ENCODE data around the gene SMPD2. TPM values are rescaled to one million over a fixed set of nuclear protein-coding genes. Genes with fewer than 3 reads are reported as not detected.

SMPD2 gene
- total RNA-seq, 4 donors from 2014 or later, result 20.6 to 34.5 (median 26.8) TPM

- DNase-seq, result peak in 1 of 3 donors; percentile 50
- no peak for TF ChIP-seq POLR2A (IDR thresholded peaks at IDR 0.05)
- TF ChIP-seq CTCF (IDR thresholded peaks at IDR 0.05), result no peak
- H3K4me3 ChIP-seq, result no peak overlapping the region
- H3K36me3 ChIP-seq, result peaks cover 0 to 67% (median 0%) of the 10 kb centered on the region in 3 donors
- H3K9me3 ChIP-seq, result no peaks in the 10 kb centered on the region
- no peak overlapping the region for H3K27ac ChIP-seq
- H3K27me3 ChIP-seq, result no peaks in the 10 kb centered on the region
- peaks cover 0 to 18% (median 8%) of the 10 kb centered on the region in 4 donors for H3K4me1 ChIP-seq
Measured at GRCh38 chr6:109447878-109448555, 7.5 kb downstream of the SMPD2 start.

GRCh38 chr6:109448615-109449014 lies 8.1 kb downstream of the SMPD2 start:
- Histone ChIP-seq H3K4me3 (no peak overlapping the region), H3K9me3 (no peaks in the 10 kb centered on the region), H3K36me3 (peaks cover 0 to 67% (median 0%) of the 10 kb centered on the region in 3 donors), H3K27me3 (no peaks in the 10 kb centered on the region), H3K27ac (peak overlapping the region in 1 of 4 donors; percentile 68), H3K4me1 (peaks cover 0 to 20% (median 9%) of the 10 kb centered on the region in 4 donors)
- no peak for DNase-seq
- TF ChIP-seq CTCF (IDR thresholded peaks at IDR 0.05) (no peak), POLR2A (IDR thresholded peaks at IDR 0.05) (no peak)

GRCh38 chr6:109449064-109449794 lies 8.7 kb downstream of the SMPD2 start:
- H3K4me1 ChIP-seq, result peaks cover 0 to 26% (median 15%) of the 10 kb centered on the region in 4 donors
- peak overlapping the region in 2 of 4 donors; percentile 19 to 68 for H3K27ac ChIP-seq
- no peaks in the 10 kb centered on the region for H3K9me3 ChIP-seq
- H3K36me3 ChIP-seq, result peaks cover 0 to 63% (median 0%) of the 10 kb centered on the region in 3 donors
- H3K27me3 ChIP-seq, result no peaks in the 10 kb centered on the region
- DNase-seq, result peak in 1 of 3 donors; percentile 48
- no peak overlapping the region for H3K4me3 ChIP-seq
- TF ChIP-seq CTCF (IDR thresholded peaks at IDR 0.05) (no peak), POLR2A (IDR thresholded peaks at IDR 0.05) (no peak)

- H3K4me1 ChIP-seq, result peaks cover 0 to 29% (median 20%) of the 10 kb centered on the region in 4 donors
- H3K9me3 ChIP-seq, result no peaks in the 10 kb centered on the region
- TF ChIP-seq CTCF (IDR thresholded peaks at IDR 0.05) (no peak), POLR2A (IDR thresholded peaks at IDR 0.05) (no peak)
- H3K27me3 ChIP-seq, result no peaks in the 10 kb centered on the region
- H3K4me3 ChIP-seq, result no peak overlapping the region
- peak overlapping the region in 2 of 4 donors; percentile 19 to 68 for H3K27ac ChIP-seq
- peaks cover 0 to 55% (median 0%) of the 10 kb centered on the region in 3 donors for H3K36me3 ChIP-seq
- peak; percentile 50 to 87 (median 82) for DNase-seq
Measured at GRCh38 chr6:109449795-109450673, 9.5 kb downstream of the SMPD2 start.

- TF ChIP-seq CTCF (IDR thresholded peaks at IDR 0.05), result no peak
- TF ChIP-seq POLR2A (IDR thresholded peaks at IDR 0.05), result no peak
- Histone ChIP-seq H3K36me3 (peaks cover 0 to 47% (median 0%) of the 10 kb centered on the region in 3 donors), H3K4me3 (no peak overlapping the region), H3K9me3 (no peaks in the 10 kb centered on the region), H3K27ac (peak overlapping the region in 1 of 4 donors; percentile 68), H3K27me3 (no peaks in the 10 kb centered on the region), H3K4me1 (peaks cover 0 to 29% (median 20%) of the 10 kb centered on the region in 4 donors)
- no peak for DNase-seq
Measured at GRCh38 chr6:109450801-109451200, 10.3 kb downstream of the SMPD2 start.

Measured in Peyer's patch (tissue), 4 donors.